HG02642 (cell line): ENCODE data around the gene CMTM4.
A peak's percentile ranks its signal among the peaks of the same experiment; 100 is the strongest.
"Not testable (repeated sequence)": the region's sequence is repeated elsewhere in the genome, so short reads cannot be mapped to it uniquely, and the experiment has no call there.

ENCODE experiments used
- ATAC-seq: cut with Tn5 transposase; IDR thresholded peaks from one replicate; pipeline ENCODE4 v1.9.1; 2021; ENCODE audit warnings: mild to moderate bottlenecking; ENCODE audit not compliant: unreplicated experiment, poor library complexity

Gene CMTM4

DNA sequence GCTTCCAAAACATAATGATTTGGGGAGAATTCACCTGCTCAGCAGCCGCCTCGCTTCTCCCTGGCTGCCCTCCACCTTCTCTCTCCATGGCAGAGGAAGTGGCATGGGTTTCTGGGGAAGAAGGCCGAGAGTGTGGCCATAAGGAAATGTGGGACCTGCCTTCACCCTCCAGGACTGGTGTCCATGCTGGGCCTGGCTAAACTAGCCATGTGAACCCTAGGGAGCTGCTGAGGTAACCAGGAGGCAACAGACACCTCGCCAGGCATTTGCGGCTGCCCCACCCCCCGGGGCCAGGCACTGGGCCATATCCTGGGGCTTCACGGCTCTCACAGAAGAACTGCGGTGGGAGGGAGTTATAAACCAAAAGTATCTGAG is 9.9 kb upstream of the CMTM4 start:
- ATAC-seq: no peak

DNA sequence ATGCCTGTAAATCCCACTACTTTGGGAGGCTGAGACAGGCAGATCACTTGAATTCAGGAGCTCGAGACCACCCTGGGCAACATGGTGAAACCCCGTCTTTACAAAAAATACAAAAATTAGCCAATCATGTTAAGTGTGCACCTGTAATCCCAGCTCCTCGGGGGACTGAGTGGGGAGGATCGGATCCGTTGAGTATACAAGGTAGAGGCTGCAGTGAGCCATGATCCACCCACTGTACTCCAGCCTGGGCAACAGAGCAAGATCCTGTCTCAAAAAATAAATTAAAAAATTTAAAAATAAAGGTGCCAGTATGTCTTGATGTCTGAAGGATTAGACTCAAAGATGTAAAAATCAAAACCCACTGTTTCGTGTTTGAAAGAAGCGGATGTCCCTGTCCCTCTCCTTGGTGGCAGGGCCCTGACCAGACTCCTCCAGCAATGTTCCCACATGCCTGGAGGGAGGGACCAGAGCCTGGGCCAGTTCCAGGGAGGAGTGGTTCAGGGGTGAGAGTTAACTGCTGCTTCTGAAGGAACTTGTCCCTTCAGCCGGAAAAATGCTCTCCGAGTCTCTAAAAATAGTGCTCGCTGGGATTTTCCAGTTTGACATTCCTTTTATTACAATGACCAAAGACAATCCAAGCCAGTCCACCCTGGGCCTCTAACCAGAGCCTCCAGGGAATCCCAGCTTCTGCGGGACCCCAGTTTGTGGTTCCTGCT is 9.4 kb upstream of the CMTM4 start:
- no peak for ATAC-seq

DNA sequence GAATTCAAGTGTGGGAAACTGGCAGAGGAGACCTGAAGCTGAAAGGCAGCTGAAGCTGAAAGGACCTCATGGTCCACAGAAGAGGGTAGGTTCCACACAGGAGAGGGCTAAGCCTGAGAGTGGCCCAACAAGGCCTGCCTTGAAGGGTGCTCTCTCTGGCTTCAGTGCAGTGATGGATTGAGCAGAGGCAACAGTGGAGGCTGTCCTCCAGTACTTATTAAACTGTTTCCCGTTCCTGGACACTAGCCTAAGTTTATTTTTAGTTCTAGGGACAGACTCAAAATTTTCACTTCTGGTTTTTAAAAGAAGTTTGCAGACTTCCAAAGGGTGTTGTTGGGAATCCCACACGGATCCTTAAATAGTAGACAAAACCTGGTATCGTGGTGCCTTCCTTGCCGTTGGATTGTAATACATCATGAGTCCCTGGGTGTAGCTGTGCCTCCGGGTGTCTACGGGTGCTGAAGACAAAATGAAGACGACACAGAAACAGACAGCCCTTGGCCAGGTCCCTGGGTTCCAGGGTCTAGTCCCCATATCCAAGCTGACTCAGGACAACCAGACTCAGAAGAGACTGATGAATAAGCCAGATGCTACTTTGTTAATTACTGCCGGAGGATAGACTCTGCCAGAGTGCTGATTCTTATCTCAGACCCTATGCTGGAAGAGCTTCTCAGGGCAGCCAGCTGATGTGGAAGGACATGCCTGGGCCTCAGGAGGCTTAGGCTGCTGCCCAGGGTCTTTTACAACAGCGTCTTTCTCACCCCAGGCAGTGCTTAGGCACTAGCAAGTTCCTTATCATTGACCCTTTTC is 7.1 kb upstream of the CMTM4 start:
- ATAC-seq: no peak

DNA sequence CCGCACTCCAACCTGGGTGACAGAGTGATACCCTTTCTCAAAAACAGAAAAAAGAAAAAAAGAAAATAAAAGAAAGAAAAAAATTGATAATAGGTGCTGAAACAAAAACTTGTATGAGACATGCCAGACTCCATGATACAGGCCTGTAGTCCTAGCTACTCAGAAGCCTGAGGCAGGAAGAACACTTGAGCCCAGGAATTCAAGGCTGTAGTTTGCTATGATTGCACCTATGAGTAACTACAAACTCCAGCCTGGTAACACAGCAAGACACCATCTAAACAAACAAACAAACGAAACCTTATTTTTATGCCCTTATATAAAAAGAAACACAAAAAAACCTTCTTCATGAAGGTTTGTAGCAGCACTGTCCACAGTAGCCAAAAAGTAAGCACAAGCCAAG is 5.0 kb upstream of the CMTM4 start:
- ATAC-seq: no peak

DNA sequence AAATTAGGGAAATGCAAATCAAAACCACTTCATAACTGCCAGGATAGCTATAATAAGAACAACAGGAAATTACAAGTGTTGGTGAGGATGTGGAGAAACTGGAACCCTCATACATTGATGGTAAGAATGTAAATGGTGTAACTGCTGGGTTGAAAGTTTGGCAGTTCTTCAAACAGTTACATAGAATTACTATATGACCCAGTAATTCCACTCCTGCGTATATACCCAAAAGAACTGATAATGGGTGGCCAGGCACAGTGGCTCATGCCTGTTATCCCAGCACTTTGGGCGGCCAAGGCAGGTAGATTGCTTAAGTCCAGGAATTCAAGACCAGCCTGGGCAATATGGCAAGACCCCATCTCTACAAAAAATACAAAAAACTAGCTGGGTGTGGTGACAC is 4.5 kb upstream of the CMTM4 start:
- no peak for ATAC-seq

DNA sequence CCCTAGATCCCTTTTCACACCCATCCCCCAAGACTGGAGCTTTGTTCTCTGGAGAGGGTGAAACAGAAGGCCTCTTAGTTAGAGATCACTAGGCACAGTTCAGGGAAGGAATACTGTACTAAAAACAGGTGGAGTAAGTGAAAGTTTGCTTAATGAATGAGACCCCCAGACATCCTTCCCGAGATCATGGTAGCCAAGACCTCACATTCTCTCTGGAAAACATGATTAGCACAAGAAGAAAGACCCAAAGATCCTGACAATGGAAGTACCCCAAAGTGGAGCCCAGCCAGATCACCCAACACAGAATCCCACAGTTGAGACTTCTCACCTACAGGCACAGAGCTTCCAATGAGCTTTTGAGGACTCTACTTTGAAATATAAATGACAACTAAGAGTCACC is 3.4 kb upstream of the CMTM4 start:
- no peak for ATAC-seq

DNA sequence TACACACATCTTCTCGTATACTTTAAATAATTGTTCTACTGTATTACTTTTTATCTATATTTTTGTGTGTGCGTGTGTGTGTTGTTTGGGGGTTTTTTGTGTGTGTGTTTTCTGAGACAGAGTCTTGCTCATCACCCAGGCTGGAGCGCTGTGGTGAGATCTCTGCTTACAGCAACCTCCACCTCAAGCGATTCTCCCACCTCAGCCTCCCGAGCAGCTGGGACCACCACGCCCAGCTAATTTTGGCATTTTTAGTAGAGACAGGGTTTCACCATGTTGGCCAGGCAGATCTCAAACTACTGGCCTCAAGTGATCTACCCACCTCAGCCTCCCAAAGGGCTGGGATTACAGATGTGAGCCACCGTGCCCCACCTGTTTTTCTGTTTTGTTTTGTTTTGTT is 1.5 kb upstream of the CMTM4 start:
- no peak for ATAC-seq

DNA sequence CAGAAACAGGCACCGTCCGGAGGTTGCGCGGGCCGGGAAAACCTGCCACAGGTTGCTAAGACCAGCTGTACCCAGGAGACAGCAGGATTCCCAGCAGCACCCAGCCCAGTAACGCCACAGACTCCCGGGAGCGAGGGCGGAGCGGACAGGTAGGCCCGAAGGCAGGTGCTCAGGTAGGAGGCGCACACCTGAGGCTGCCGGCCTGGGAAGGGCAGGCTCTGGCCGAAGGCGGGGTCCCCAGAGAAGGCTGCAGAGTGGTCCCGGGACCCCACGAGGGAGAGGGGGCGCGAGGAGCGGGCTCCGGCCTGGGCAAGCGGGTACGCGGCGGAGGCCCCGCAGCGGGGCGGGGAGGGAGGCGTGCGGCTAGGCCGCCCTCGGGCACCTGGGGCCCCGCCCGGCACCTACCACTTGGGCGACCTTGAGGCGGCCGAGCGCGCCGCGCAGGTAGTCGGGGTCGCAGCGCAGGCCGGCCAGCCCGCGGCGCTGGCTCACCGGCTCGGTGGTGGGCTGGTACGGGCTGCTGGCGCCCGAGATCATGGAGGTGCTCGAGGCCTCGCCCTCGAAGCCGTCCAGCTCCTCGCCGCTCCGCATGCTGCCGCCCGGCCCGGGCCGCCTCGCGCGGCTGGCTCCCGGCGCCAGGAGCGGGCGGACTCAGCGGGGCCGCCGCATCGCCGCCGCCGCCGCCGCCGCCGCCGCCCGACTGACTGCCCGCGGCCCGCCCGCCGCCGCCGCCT is 441 bp downstream of the CMTM4 start:
- peak; percentile 45 for ATAC-seq

DNA sequence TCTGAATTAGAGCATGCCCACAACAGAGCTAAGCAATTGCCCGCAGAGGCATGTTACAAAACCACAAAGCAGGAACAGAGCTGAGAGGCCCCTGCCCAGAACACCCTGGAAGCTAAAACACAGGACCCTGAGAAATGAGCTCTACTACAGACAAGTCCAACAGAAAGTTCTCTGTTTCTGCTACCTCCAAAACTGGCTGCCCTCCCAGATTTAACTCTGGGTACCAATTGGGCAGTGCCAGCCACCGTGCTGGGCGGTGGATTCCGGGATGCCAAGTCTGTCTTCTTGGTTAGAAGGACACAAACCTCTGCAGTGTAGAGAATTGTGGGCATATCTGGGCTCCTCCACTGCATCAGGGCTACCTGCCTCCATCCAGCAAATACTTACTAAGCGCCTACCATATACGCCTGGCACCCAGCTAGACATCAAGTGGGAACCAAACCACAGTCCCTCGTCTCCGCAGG is 1.0 kb downstream of the CMTM4 start:
- ATAC-seq: no peak

DNA sequence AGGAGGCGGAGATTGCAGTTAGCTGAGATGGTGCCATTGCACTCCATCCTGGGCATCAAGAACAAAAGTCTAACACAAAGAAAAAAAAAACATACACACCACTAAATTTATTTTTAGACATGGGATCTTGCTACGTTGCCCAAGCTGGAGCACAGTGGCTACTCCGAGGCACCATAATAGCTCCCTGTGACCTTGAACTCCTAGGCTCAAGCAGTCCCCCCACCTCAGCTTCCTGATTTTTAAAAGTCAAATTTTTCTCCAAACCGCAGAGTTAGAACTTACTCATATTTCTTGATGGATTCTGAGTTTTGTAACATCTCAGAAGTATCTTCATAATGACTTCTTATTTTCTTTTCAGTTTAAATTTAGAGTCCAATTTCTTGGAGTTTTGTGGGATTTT is 3.4 kb downstream of the CMTM4 start:
- ATAC-seq: no peak

DNA sequence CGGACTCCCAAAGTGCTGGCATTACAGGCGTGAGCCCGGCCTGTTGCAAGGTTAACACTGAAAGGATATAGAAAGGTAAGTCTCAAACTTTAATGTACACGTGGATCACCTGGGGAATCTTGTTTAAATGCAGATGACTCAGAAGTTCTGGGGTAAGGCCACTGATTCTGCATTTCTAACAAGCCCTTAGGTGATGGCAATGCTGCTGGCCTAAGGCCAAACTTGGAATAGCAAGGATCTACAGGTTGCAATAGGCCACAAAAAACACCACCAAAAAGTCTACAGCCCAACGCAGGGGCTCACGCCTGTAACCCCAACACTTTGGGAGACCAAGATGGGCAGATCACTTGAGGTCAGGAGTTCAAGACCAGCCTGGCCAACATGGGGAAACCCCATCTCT is 4.2 kb downstream of the CMTM4 start:
- ATAC-seq: no peak

DNA sequence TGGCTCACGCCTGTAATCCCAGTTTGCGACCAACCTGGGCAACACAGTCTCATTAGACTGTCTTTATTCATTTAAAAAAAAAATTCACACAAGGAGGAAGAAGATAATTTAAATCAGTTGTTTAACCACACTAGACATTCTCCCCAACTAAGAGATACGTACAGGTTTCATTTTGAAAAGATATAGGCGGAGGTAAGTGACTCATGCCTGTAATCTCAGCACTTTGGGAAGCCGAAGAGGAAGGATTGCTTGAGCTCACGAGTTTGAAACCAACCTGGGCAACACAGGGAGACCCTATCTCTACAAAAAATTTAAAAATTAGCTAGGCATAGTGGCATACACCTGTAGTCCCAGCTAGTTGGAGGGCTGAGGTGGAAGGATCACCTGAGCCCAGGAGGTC is 5.3 kb downstream of the CMTM4 start:
- ATAC-seq: no peak

DNA sequence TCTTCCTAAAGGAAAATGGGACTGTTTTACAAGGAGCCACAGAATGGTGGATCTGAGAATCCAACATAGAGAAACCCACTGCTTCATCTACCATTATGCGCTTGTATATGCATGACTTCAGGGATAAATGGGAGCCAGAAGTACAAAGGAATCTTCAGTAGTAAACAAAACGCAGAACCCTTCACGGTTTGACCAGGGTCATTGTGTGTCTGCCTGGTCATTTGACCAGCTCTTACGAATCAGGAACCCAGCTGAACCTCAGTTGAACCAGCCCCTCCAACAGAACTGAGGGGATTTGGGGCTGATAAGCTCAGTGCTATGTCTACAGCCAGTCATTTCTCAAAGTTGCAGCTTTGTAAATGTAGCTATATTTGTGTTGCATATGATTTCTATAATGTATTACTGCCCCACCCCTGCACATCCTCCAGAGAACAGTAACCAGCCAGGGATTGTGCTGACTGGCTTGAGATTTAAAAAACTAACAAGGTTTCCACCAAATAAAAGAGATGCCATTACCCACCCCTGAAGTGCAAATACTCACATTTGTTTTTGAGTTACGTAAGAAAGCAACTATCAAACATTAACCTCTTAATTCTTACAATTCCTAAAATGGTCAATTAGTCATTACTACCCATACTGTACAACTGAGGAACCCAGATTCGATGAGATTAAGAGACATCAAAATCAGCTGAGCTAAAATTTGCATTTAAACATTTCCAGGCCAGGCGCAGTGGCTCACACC is 6.3 kb downstream of the CMTM4 start:
- no peak for ATAC-seq

DNA sequence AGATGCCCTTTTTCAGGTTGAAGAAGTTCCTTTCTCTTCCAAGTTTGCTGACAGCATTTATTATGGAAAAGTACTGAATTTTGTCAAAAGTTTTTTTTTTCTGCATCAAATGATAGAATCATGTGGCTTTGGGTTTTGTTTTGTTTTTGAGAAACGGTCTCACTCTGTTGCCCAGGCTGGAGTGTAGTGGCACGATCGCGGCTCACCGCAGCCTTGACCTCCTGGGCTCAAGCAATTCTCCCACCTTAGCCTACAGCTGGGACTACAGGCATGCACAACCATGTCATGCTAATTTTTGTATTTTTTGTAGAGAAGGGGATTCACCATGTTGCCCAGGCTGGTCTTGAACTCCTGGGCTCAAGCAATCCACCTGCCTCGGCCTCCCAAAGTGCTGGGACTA is 7.3 kb downstream of the CMTM4 start:
- no peak for ATAC-seq

DNA sequence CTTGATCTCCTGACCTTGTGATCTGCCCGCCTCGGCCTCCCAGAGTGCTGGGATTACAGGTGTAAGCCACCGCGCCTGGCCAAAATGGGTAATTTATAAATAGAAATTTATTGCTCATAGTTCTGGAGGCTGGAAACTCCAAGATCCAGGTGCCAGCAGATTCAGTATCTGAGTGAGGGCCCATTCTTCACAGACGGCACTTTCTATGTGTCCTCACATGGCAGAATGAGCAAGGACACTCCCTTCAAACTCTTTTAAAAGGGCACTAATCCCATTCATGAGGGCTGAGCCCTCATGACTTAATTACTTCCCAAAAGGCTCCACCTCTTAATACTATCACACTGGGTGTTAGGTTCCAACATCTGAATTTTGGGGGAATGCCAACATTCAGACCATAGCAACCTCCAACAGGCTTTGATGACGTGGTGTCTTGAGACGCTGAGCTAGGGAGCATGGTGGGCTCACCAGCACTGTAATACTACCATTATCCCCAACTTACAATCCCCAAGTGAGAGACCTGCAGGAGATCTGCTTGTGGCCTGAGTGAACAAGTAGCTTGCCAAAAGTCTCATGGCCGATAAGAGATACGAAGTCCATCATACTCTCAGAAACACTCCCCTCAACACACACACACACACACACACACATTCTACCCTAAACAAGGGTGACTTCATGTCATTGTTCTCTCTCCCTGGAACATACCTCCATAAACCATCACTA is 8.5 kb downstream of the CMTM4 start:
- ATAC-seq: no peak

DNA sequence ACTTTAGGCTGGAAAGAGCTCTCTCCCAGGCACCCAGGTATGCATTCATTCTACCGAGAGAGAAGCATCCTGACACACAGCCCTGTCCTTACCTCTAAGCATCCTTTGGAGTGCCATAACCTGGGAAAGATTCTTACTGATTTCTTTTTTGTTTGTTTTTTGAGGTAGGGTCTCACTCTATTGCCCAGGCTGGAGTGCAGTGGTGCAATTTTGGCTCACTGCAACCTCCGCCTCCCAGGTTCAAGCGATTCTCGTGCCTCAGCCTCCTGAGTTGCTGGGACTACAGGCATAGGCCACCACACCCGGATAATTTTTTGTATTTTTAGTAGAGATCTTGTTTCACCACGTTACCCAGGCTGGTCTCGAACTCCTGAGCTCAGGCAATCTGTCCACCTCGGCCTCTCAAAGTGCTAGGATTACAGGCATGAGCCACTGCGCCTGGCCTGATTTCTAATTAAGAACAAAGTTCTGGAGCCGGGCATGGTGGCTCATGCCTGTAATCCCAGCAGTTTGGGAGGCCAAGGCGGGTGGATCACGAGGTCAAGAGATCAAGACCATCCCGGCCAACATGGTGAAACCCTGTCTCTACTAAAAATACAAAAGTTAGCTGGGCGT is 10.9 kb downstream of the CMTM4 start:
- ATAC-seq: not testable (repeated sequence)

DNA sequence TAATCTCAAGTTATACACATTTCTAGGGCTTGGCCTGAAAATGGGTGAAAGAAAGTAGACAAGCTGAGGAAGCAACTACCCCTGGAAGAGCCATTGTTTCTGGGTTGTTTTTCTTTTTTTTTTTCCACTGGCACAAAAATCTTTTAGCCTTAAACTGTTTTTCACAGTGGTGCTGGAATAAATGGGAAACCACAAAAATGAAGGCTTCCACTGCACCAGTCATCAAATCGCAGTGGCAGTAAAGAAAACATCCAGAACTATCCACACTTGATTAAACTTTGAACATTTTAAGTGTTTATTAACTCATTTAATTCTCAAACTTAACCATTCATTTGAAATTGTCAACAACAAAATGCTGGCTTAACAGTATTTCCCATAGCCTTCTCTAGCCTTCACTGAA is 14.3 kb downstream of the CMTM4 start:
- ATAC-seq: no peak

DNA sequence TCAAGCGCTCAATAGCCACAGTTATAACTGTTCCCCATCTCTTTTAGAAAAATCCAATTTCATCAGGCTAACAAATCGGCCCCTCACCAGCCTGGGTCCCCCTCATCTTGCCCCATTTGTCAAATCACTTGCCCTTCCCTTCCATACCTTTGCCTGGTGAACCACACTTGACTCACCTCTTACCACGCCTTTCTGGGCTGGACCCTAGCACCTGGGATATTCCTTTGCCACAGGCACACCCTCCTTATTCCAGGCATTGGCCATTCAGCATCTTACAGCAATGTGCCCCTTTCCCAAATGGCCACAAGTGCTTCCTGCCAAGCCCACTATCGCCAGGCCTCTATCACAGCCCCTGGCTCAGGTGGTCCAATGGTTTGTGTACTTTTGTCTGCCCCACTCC is 14.9 kb downstream of the CMTM4 start:
- no peak for ATAC-seq

DNA sequence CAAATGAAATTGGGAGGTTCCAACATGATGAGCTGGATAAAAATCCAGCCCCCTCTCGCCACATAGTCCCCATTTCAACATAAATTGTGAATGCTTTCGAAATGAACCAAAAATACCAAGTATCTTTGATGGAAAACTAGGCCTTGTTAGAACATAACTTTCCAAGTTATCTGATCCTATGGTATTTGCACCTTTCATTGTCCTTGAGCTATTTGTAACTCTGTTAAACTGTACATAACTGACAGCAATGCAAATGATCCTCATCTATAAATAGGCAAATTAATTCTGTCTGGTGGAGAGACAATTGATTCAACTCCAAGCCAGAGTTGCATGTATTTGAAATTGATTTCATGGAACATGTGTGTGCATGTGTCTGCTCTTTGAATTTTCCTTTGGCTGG is 18.2 kb downstream of the CMTM4 start:
- no peak for ATAC-seq

DNA sequence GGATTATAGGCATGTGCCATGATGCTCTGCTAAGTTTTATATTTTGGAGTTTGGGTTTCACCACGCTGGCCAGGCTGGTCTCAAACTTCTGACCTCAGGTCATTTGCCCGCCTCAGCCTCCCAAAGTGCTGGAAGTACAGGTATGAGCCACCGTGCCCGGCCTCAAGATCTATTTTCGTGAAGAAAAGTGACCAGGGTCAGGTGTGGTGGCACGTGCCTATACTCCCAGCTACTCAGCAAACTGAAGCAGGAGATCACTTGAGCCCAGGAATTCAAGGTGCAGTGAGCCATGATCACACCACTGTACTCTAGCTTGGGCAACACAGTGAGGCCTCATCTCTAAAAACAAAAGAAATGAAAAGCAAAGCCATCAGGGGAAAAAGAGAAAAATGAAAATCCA is 18.7 kb downstream of the CMTM4 start:
- no peak for ATAC-seq
